Effector memory CD8-positive, alpha-beta T cell (primary cell): ENCODE data around the gene CFAP58.

Experiments
- ATAC-seq: fragments of 150-1000 bp; cut with Tn5 transposase; replicated peaks from 2 replicates; pipeline ENCODE4 v1.10.0; 2021; ENCODE audit warnings: mild to moderate bottlenecking, moderate library complexity
- DNase-seq, 3 experiments: peaks; one replicate each; pipeline ENCODE4 v3.0.0; 2021
- H3K27ac Mint-ChIP-seq, 2 donors: one replicate each; pipeline ENCODE4 v1.8.0; 2022; ENCODE audit warnings: mild to moderate bottlenecking in 2 of 2, mixed read lengths in 2 of 2, moderate library complexity in 2 of 2
- H3K27me3 Mint-ChIP-seq, 2 donors: one replicate each; pipeline ENCODE4 v1.8.0; 2022; ENCODE audit warnings: mixed read lengths in 2 of 2
- H3K36me3 Mint-ChIP-seq: one replicate; pipeline ENCODE4 v1.8.0; 2022; ENCODE audit warnings: mild to moderate bottlenecking, moderate library complexity, mixed read lengths; ENCODE audit not compliant: insufficient read depth
- H3K4me1 Mint-ChIP-seq, 2 donors: one replicate each; pipeline ENCODE4 v1.8.0; 2022; ENCODE audit warnings: low read depth in 2 of 2, mixed read lengths in 2 of 2
- H3K4me3 Mint-ChIP-seq, 2 donors: one replicate each; pipeline ENCODE4 v1.8.0; 2022; ENCODE audit warnings: mild to moderate bottlenecking in 2 of 2, mixed read lengths in 2 of 2, moderate library complexity in 2 of 2
- H3K9me3 Mint-ChIP-seq, 2 donors: one replicate each; pipeline ENCODE4 v1.8.0; 2022; ENCODE audit warnings: mixed read lengths in 2 of 2
- total RNA-seq, 9 experiments: gene quantifications; one replicate each; lab custom pipeline; 2026; lab: John Stamatoyannopoulos, UW

CFAP58 gene, protein sequence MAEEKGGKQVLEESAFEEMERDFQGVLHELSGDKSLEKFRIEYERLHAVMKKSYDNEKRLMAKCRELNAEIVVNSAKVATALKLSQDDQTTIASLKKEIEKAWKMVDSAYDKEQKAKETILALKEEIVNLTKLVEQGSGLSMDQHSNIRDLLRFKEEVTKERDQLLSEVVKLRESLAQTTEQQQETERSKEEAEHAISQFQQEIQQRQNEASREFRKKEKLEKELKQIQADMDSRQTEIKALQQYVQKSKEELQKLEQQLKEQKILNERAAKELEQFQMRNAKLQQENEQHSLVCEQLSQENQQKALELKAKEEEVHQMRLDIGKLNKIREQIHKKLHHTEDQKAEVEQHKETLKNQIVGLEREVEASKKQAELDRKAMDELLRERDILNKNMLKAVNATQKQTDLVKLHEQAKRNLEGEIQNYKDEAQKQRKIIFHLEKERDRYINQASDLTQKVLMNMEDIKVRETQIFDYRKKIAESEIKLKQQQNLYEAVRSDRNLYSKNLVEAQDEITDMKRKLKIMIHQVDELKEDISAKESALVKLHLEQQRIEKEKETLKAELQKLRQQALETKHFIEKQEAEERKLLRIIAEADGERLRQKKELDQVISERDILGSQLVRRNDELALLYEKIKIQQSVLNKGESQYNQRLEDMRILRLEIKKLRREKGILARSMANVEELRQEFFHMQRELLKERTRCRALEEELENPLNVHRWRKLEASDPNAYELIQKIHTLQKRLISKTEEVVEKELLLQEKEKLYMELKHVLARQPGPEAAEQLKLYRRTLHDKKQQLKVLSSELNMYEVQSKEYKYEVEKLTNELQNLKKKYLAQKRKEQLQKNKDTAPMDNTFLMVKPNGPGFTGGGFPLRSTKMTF
- 0 to 0.13 (median 0) reads per million in 9 experiments for total RNA-seq

DNA sequence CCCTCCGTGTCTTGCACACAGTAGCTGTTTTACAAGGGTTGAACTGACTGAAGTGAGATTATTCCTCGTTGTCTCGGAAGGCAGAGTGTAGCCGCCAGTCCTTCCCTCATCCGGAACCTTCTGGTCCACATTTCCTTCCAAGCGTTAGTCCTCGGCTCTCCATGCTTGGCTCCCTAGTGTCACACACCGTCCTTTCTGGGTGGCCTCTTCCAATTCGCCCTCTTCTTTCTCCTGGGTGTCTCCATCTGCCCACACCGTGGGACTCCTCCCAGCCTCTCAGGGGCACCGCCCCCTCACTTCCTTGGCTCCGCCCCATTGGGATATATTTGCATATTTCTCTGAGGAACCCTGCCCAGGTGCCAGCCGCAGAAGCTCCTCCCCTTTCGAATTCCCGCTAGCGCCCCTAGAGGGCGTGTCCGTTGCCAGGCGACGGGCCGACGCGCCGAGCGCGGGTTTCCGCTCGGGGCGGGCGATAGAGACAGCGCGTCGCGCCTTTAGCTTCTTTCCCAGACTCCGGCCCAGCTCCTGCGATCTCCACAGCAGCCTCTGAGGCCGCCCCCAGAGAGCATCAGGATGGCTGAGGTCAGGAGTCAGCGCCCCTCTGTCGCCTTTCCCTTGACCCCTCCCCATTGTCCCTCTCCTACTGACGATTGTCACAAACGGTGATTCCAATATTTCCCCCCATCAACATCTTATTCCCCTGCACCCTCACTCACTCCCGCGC lies at the start of gene CFAP58:
TSS of gene CFAP58 (plus strand) at position 509 of the 724 bp plus-strand sequence. CDS start at position 574, 65 bp downstream.
- Mint-ChIP-seq H3K36me3 (no peaks in the 10 kb centered on the region), H3K4me3 (no peak within 1 kb of the TSS), H3K9me3 (no peaks in the 10 kb centered on the region), H3K27ac (no peak within 1 kb of the TSS), H3K4me1 (peaks cover 8 to 17% of the 10 kb centered on the region in 2 donors), H3K27me3 (no peaks in the 10 kb centered on the region)
- DNase-seq: peak; percentile 86 to 90 (median 89)
- peak; percentile 78 for ATAC-seq

DNA sequence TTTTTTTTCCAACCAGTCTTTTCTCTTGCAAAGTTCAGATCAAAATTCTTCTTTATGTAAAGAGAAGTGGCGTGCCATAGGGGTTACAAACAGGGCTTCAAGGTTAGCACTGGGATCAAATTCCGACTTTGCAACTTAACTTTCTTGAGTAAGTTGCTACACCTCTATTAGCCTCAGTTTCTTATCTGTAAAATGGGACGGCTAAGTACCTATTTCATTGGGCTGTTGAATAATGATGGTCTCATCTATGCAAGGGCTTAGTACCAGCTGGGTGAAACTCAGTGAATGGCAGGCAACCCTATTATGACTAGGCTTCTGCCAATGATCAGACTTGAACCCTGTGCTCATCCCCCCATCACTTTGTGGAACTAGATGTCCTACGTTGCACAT lies 49.3 kb upstream of the CFAP58 start:
- DNase-seq (no peak), ATAC-seq (no peak)
- Mint-ChIP-seq H3K4me3 (peak overlapping the region; percentile 44 to 55), H3K27me3 (peaks cover 0 to 2% of the 10 kb centered on the region in 2 donors), H3K27ac (peak overlapping the region; percentile 58 to 84), H3K4me1 (peaks cover 70 to 71% of the 10 kb centered on the region in 2 donors), H3K9me3 (peaks cover 0 to 2% of the 10 kb centered on the region in 2 donors), H3K36me3 (peaks cover 63% of the 10 kb centered on the region)

DNA sequence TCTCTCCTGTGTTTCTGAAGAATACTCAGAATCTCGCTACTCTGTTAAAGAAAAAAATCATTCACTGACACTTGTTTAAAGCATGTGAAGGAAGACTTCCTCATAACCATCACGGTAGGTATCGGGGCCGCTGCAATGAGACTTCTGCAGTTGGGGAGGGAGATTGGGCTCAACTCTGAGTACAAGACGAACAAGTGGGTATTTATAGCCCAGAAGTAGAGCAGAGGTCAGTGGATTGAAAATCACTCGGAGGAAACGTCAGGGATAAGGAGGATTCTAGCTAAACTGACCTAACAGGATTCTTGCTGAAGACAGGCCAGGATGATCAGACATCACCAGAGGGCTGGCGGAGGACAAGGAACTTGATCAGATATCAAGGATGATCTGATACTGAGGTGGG lies 48.7 kb upstream of the CFAP58 start:
- Mint-ChIP-seq H3K27me3 (no peaks in the 10 kb centered on the region), H3K4me1 (peaks cover 70 to 77% of the 10 kb centered on the region in 2 donors), H3K27ac (peak overlapping the region; percentile 84), H3K36me3 (peaks cover 68% of the 10 kb centered on the region), H3K9me3 (peaks cover 0 to 2% of the 10 kb centered on the region in 2 donors), H3K4me3 (peak overlapping the region; percentile 44 to 55)
- DNase-seq: no peak
- no peak for ATAC-seq

DNA sequence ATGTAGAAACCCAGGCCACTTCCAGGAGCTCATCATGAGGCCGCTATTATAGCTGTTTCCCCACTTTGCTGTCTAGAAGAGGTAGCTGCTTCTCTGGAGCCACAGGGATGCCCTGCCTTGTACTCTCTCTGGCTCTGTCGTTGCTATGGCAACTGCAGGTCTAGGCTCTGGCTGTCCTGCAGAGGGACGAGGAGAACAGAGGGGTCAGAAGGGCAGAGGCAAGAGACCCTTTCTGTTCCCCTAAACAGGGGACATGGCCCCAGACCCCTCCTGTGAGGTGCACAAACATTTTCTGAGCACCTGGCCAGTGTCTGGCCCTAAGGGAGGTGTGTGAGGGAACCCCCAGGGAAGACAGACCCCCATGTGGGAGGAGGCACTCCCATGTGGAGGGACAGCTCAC lies 46.7 kb upstream of the CFAP58 start:
- H3K4me1 Mint-ChIP-seq: peaks cover 69 to 76% of the 10 kb centered on the region in 2 donors
- ATAC-seq (no peak), DNase-seq (no peak)
- H3K27me3 Mint-ChIP-seq: no peaks in the 10 kb centered on the region
- peak overlapping the region; percentile 3 to 48 for H3K4me3 Mint-ChIP-seq
- H3K9me3 Mint-ChIP-seq: peaks cover 0 to 2% of the 10 kb centered on the region in 2 donors
- peak overlapping the region in 1 of 2 donors; percentile 83 for H3K27ac Mint-ChIP-seq
- H3K36me3 Mint-ChIP-seq: peaks cover 77% of the 10 kb centered on the region

DNA sequence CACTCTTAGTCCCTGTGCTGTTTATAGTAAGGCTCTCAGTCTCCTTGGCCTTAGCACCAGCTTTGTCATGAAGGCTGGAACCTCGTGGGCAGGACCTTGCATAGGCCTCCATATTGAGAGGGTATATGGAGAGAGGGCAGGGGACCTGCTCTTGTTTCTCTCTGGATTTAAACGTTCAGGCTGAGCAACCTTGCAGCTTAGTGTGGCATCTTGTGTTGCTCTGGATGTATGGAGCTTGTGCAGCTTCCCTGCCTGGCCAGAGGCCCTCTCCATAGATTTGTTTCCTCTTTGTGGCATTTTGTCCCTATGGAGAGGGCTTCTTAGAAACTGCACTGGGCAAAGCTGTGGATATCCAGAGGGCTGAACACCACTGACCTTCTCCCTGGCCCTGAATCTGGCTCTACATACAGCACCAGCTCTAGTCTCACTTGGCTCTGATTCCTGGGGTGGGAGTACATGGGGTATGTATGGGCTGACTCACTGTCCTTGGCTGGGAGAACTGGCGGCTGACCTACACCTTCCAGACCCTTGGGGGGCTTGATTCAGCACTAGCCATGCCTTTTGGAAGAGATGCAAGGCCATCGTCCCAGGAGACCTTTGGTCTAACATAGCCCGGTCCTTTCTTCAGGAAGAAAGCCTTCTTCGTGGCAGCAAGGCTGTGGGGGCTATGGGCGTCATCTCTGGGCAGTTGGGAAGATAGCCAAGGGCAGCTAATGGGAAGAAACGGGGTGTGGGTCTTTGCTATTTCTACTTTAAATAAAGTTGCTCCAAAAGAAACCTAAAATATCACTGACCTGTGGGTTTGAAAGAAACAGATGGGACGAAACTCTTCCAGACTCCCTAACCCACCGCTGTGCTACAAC lies 45.8 kb upstream of the CFAP58 start:
- ATAC-seq (no peak), DNase-seq (no peak)
- Mint-ChIP-seq H3K27ac (peak overlapping the region; percentile 68 to 83), H3K36me3 (peaks cover 81% of the 10 kb centered on the region), H3K27me3 (no peaks in the 10 kb centered on the region), H3K4me1 (peaks cover 67 to 84% of the 10 kb centered on the region in 2 donors), H3K9me3 (peaks cover 0 to 2% of the 10 kb centered on the region in 2 donors), H3K4me3 (peak overlapping the region; percentile 48 to 69)

DNA sequence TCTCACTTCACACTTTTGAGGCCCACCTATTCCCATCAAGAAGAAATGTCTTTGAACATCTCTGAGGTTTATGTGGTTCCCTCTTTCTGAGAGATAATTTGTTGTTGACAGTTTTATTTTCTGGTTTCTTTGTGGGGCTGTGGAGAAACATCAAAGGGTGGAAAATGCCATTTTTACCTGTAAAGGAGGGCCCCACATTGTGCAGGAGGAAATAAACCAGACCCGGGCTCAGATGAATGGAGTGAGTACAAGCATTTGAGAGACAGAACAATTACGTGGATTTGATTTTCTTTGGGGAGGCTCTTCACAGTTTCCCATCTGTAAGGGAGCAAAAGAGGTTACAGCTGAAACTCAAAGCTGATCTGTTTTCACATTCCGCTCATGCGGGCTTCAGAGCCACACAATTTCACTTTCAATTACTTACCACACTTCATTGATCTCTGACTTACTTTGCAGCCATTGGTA lies 45.2 kb upstream of the CFAP58 start:
- Mint-ChIP-seq H3K36me3 (peaks cover 84% of the 10 kb centered on the region), H3K9me3 (no peaks in the 10 kb centered on the region), H3K27ac (peak overlapping the region; percentile 68 to 83), H3K27me3 (no peaks in the 10 kb centered on the region), H3K4me3 (peak overlapping the region; percentile 48 to 69), H3K4me1 (peaks cover 66 to 78% of the 10 kb centered on the region in 2 donors)
- peak; percentile 34 for ATAC-seq
- DNase-seq: no peak

DNA sequence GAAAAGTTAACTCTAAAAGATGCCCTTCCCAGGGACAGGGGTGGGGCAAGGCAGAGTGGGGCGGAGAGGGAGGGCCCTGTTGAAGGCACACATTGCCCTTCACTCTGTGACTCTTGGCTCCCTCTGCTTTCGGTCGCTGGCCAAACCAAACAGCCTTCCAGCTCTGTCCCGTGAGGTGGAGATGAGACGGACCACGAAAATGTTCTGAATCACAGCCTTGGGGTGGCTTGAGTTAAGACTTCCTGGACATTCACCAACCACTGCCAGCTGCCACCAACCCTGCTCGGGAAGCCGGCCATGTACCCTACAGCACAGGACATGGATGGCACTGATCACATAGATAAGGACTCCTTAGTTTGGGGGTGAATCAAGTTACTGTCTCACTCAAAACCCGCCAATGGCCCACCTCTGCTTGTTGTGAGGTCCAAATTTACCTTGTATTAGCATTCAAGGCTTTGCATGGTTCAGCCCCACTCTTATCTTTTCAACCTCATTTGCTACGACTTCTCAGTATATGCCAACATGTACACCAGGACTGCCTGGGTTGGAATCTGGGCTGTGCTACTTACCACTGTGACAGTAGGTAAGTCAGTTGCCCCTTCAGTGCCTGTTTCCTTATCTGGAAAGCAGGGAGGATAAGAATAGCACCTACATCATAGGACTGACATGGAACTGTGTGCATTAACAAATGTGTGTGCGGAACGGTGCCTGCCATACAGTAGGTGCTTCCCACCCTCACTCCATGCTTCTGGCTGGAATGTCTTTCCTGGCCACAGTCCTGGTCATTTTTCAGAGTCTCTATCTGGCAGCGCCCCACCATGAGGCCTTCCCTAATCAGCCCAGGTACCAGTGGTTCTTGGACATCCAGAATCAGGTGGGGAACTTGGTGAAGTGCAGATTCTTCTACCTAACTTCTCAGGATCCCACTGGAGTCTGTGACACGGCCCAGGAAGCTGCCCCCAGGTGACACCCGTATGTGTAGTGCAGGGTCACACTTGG lies 43.4 kb upstream of the CFAP58 start:
- ATAC-seq (no peak), DNase-seq (no peak)
- Mint-ChIP-seq H3K27me3 (no peaks in the 10 kb centered on the region), H3K27ac (peak overlapping the region; percentile 62 to 82), H3K4me1 (peaks cover 50 to 60% of the 10 kb centered on the region in 2 donors), H3K4me3 (no peak overlapping the region), H3K36me3 (peaks cover 94% of the 10 kb centered on the region), H3K9me3 (no peaks in the 10 kb centered on the region)

DNA sequence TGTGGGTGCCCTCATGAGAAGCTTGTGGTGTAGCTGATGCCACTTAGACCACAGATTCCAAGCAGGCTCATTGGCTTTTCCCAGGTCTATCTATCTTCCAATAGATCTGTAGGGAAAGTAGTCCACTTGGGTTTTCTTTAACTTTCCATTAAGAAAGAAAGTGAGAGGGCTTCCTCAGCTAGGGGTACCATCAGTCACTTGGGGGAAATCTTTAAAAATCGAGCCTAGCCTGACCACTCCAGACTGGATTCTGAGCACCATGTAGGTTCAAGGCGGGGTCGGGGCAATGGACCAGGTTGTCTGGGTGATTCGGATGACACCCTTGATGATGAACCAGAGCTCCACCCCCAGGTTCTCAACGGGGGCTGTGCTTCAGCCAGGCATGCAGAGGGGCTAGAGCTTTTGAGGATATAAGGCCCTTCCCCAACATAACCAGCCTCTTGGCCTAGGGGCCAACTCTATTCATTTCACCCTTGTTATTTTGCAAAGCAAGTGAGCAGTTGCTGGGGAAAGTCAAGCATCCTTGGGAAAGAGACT lies 42.4 kb upstream of the CFAP58 start:
- no peak overlapping the region for H3K4me3 Mint-ChIP-seq
- DNase-seq: no peak
- no peaks in the 10 kb centered on the region for H3K27me3 Mint-ChIP-seq
- H3K9me3 Mint-ChIP-seq: no peaks in the 10 kb centered on the region
- ATAC-seq: no peak
- H3K4me1 Mint-ChIP-seq: peaks cover 41 to 51% of the 10 kb centered on the region in 2 donors
- peaks cover 94% of the 10 kb centered on the region for H3K36me3 Mint-ChIP-seq
- peak overlapping the region in 1 of 2 donors; percentile 76 for H3K27ac Mint-ChIP-seq

DNA sequence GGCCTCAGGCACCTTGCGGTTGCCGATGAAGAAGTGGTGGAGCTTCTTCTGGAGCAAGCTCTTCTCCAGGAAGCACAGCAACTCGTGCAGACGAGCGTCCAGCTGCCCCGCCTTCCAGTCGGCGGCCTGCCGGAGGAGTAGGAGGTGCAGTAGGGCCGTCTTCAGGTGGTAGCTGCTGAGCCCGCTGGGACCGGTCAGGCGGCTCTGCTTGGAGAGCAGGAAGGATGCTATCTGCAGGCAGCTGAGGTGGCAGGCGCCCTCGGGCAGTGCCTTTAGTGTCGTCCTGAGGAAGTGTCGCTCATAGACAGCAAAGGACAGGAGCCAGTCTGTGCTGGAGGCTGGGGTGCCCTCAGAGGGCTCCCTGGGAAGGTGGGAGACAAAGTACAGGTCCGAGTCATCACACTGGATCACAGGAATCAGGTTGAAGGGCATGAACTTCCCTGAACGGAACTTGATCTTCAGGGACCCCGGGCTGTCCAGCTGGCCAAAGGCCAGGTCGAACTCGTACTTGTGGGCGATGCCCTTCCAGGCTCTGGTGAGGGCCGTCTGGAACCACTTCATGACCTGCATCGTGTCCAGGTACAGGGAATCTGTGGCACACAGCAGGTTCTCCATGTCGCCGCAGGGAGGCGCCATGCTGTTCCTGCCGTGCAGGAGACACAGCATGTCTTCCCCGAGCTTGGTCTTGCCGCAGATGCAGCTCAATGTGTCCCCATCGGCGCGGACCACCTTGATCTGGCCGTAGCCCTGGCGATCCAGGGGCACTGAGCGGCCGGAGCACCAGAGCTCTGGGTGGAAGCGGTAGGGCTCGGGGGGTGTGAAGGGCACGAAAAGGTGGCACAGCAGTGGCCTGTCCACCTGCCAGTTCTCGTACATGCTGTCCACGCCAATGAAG lies 38.8 kb upstream of the CFAP58 start:
- Mint-ChIP-seq H3K27me3 (no peaks in the 10 kb centered on the region), H3K36me3 (peaks cover 79% of the 10 kb centered on the region), H3K4me3 (no peak overlapping the region), H3K27ac (peak overlapping the region; percentile 20 to 25), H3K9me3 (no peaks in the 10 kb centered on the region), H3K4me1 (peaks cover 39 to 46% of the 10 kb centered on the region in 2 donors)
- no peak for DNase-seq
- ATAC-seq: no peak

DNA sequence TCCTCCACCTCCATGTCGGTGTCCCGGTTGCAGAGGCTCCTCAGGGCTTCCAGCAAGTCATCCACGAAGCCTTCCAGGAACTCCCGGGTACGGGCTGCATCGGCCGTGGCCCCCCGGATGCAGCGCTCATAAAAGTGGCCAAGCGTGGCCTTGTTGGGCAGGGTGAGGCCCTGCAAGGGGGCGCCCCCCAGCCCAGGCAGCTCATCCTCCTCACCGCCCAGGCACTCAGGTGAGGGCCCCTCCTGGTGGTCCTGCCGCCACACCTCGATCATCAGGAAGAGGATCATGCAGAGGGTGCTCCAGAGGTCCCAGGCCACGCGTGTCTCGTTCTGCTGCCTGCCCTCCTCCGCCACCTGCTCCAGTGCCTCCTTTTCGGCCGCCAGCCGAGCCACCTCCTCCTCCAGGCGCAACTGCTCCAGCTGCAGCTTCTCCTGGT lies 38.1 kb upstream of the CFAP58 start:
- peaks cover 35 to 47% of the 10 kb centered on the region in 2 donors for H3K4me1 Mint-ChIP-seq
- ATAC-seq (no peak), DNase-seq (no peak)
- no peaks in the 10 kb centered on the region for H3K9me3 Mint-ChIP-seq
- peaks cover 78% of the 10 kb centered on the region for H3K36me3 Mint-ChIP-seq
- H3K27me3 Mint-ChIP-seq: no peaks in the 10 kb centered on the region
- H3K4me3 Mint-ChIP-seq: peak overlapping the region; percentile 8 to 27
- peak overlapping the region in 1 of 2 donors; percentile 85 for H3K27ac Mint-ChIP-seq
